Measurements from ENCODE around the gene PSMD3. TPM values are rescaled to one million over a fixed set of nuclear protein-coding genes. Genes with fewer than 3 reads are reported as not detected.

PSMD3 gene
- total RNA-seq, 1 donor from 2014 or later: 116 TPM

DNA sequence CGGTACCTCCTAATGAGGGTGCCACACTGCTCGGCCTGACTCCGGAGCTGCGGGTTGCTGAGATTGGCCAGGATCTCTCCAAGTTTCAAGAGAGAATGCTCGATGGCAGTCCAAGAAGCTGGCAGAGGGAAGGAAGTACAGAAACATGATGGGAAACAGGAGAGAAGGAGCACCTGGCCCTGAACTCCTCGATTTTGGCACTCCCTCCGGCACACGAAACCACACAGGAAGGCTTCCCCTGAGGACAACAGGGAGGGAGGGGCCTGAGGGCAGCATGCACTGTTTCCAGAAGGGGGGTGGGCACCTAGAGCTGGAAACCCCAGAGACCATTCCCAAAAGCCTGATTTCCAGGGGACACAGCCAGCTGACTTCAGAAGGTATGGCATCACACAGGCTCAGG is 52.7 kb downstream of the PSMD3 start:
- no peaks in the 10 kb centered on the region for H3K27me3 Mint-ChIP-seq
- H3K4me1 Mint-ChIP-seq (ENCODE audit: unreplicated experiment): no peaks in the 10 kb centered on the region
- H3K36me3 Mint-ChIP-seq: peaks cover 15% of the 10 kb centered on the region
- TF ChIP-seq, protein P1, sequence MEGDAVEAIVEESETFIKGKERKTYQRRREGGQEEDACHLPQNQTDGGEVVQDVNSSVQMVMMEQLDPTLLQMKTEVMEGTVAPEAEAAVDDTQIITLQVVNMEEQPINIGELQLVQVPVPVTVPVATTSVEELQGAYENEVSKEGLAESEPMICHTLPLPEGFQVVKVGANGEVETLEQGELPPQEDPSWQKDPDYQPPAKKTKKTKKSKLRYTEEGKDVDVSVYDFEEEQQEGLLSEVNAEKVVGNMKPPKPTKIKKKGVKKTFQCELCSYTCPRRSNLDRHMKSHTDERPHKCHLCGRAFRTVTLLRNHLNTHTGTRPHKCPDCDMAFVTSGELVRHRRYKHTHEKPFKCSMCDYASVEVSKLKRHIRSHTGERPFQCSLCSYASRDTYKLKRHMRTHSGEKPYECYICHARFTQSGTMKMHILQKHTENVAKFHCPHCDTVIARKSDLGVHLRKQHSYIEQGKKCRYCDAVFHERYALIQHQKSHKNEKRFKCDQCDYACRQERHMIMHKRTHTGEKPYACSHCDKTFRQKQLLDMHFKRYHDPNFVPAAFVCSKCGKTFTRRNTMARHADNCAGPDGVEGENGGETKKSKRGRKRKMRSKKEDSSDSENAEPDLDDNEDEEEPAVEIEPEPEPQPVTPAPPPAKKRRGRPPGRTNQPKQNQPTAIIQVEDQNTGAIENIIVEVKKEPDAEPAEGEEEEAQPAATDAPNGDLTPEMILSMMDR (conservative IDR thresholded peaks at IDR 0.05): no peak
- H3K9me3 Mint-ChIP-seq: no peaks in the 10 kb centered on the region
- no peak overlapping the region for H3K4me3 Mint-ChIP-seq
- DNase-seq (ENCODE audit: extremely low spot score, unreplicated experiment): no peak
- no peak overlapping the region for H3K27ac Mint-ChIP-seq

GRCh38 chr17:40034426-40035161 is 54.0 kb downstream of the PSMD3 start:
- Mint-ChIP-seq H3K27ac (no peak overlapping the region), H3K36me3 (peaks cover 14% of the 10 kb centered on the region), H3K4me3 (no peak overlapping the region), H3K27me3 (no peaks in the 10 kb centered on the region), H3K9me3 (no peaks in the 10 kb centered on the region), H3K4me1 (ENCODE audit: unreplicated experiment) (peaks cover 10% of the 10 kb centered on the region)
- DNase-seq (ENCODE audit: extremely low spot score, unreplicated experiment): no peak
- TF ChIP-seq, protein P1 (conservative IDR thresholded peaks at IDR 0.05): no peak

- Mint-ChIP-seq H3K27me3 (no peaks in the 10 kb centered on the region), H3K4me1 (ENCODE audit: unreplicated experiment) (peaks cover 10% of the 10 kb centered on the region), H3K36me3 (peaks cover 11% of the 10 kb centered on the region), H3K4me3 (no peak overlapping the region), H3K9me3 (no peaks in the 10 kb centered on the region), H3K27ac (no peak overlapping the region)
- no peak for DNase-seq (ENCODE audit: extremely low spot score, unreplicated experiment)
- TF ChIP-seq, protein P1 (conservative IDR thresholded peaks at IDR 0.05): peak; percentile 79
These were observed 54.6 kb downstream of the PSMD3 start for GRCh38 chr17:40035162-40035559.

- Mint-ChIP-seq H3K36me3 (peaks cover 4% of the 10 kb centered on the region), H3K4me3 (no peak overlapping the region), H3K27me3 (no peaks in the 10 kb centered on the region), H3K4me1 (ENCODE audit: unreplicated experiment) (peaks cover 10% of the 10 kb centered on the region), H3K27ac (peak overlapping the region; percentile 50), H3K9me3 (no peaks in the 10 kb centered on the region)
- no peak for DNase-seq (ENCODE audit: extremely low spot score, unreplicated experiment)
- TF ChIP-seq, protein P1 (conservative IDR thresholded peaks at IDR 0.05): peak; percentile 71
These were observed 58.4 kb downstream of the PSMD3 start for GRCh38 chr17:40038882-40039513.

DNA sequence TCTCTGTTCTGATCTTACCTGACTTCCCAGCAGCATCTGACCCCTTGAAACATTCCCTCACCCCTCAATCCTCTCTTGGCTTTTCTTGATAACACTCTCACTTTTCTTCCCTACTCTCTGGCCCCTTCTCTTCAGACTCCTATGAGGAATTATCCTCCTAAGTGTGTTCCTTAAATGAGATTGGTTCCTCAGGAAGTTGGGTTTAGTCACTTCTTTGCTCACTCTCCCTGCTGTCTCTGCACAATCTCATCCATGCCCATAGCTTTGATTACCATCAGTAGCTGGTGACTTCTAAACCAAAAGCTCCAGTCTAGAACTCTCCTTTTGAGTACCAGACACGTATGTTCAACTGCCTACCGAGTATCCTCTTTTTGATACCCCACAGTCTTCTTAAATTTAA is 60.6 kb downstream of the PSMD3 start:
- H3K4me3 Mint-ChIP-seq: no peak overlapping the region
- H3K9me3 Mint-ChIP-seq: no peaks in the 10 kb centered on the region
- peaks cover 10% of the 10 kb centered on the region for H3K4me1 Mint-ChIP-seq (ENCODE audit: unreplicated experiment)
- no peak overlapping the region for H3K27ac Mint-ChIP-seq
- TF ChIP-seq, protein P1 (conservative IDR thresholded peaks at IDR 0.05): no peak
- no peak for DNase-seq (ENCODE audit: extremely low spot score, unreplicated experiment)
- peaks cover 4% of the 10 kb centered on the region for H3K36me3 Mint-ChIP-seq
- H3K27me3 Mint-ChIP-seq: no peaks in the 10 kb centered on the region

Small RNA genes lying within 50 kb of the gene (microRNA-seq; reads per million reads assigned to microRNA genes)
- not detected for gene MIR6884

Other genes starting within 250 kb of the PSMD3 start
- 31.8 and 73.9 TPM in 2 replicates for gene GRB7, start 242.9 kb upstream of the PSMD3 start, total RNA-seq (ENCODE audit: low replicate concordance)
- 0.19 and 0.29 TPM in 2 replicates for gene IKZF3, start 116.5 kb upstream of the PSMD3 start, total RNA-seq (ENCODE audit: low replicate concordance)
- gene ZPBP2, start 112.6 kb upstream of the PSMD3 start, total RNA-seq (ENCODE audit: low replicate concordance): not detected in 2 replicates
- 15.8 and 16.4 TPM in 2 replicates for gene GSDMB, start 62.2 kb upstream of the PSMD3 start, total RNA-seq (ENCODE audit: low replicate concordance)
- gene ORMDL3, start 53.2 kb upstream of the PSMD3 start, total RNA-seq (ENCODE audit: low replicate concordance): 59.8 and 82.7 TPM in 2 replicates
- not detected in 2 replicates for gene LRRC3C, start 53.1 kb upstream of the PSMD3 start, total RNA-seq (ENCODE audit: low replicate concordance)
- not detected in 2 replicates for gene GSDMA, start 17.8 kb upstream of the PSMD3 start, total RNA-seq (ENCODE audit: low replicate concordance)
- not detected in 2 replicates for gene CSF3, start 34.6 kb downstream of the PSMD3 start, total RNA-seq (ENCODE audit: low replicate concordance)
- gene MED24, start 73.6 kb downstream of the PSMD3 start, total RNA-seq (ENCODE audit: low replicate concordance): 93.2 and 123 TPM in 2 replicates
- 18.3 and 37.0 TPM in 2 replicates for gene THRA, start 82.2 kb downstream of the PSMD3 start, total RNA-seq (ENCODE audit: low replicate concordance)
- gene NR1D1, start 119.8 kb downstream of the PSMD3 start, total RNA-seq (ENCODE audit: low replicate concordance): 5.7 and 9.5 TPM in 2 replicates
- gene MSL1, start 141.2 kb downstream of the PSMD3 start, total RNA-seq (ENCODE audit: low replicate concordance): 86.3 and 128 TPM in 2 replicates
- gene CASC3, start 159.7 kb downstream of the PSMD3 start, total RNA-seq (ENCODE audit: low replicate concordance): 63.0 and 101 TPM in 2 replicates
- gene RAPGEFL1, start 196.7 kb downstream of the PSMD3 start, total RNA-seq (ENCODE audit: low replicate concordance): 9.9 and 18.6 TPM in 2 replicates
- gene WIPF2, start 238.5 kb downstream of the PSMD3 start, total RNA-seq (ENCODE audit: low replicate concordance): 27.2 and 35.3 TPM in 2 replicates

Measured in type B pancreatic cell (in vitro differentiated cells).